HG03571 (cell line): ENCODE data around the gene TMEM190.

Experiments used
- ATAC-seq: cut with Tn5 transposase; IDR thresholded peaks from one replicate; pipeline ENCODE4 v1.9.1; 2021; ENCODE audit not compliant: unreplicated experiment

TMEM190 gene

DNA sequence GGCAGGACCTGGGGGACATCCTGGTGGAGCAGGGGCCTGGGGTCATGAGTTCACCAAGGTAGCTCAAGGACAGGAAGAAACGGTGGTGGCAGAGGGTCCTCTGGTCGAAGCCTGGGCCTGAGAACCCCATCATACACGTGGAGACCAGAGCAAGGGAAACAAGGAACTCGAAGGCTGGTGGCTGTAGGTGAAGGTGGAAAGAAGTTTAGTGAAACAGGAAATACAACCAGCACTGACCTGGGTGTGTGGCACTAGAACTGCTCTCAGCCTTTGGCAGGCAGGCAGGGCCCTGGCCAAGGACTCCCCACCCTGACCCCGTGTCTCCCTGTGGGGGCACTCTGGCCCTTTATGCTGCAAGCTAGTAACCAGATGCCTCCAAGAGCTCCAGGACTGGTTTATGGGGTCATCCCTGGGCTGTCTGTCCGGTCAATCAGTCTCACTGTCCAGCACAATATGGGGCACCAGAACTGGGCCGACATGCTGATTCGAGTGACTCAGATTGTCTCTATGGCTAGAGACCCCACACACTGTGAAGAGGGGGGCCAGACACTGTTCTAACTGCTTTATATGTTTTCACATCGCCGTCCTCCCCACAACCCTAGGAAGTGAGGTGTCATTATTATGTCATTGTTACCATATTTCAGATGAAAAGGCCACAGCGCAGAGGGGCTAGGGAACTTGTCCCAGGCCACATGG, 25.9 kb upstream of the TMEM190 start:
- ATAC-seq: no peak

DNA sequence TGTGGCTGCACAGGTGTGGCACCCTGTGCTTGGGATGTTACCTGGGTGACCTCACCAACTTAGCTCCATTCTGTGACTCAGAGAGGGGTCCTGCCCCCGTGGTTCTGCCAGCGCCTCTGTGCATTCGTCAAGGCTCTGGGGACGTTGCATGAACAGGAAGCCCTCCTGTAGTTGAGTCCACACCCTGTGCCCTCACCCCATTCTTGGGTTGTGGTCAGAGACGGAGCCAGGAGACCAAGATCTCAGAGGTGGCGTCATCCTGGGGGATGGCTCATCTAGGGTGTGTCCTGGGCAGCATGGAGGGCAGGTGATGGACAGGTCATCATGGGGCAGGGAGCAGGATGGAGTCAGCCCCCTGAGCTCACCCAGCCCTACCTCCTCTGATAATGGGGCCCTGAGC, 24.6 kb upstream of the TMEM190 start:
- ATAC-seq: no peak

DNA sequence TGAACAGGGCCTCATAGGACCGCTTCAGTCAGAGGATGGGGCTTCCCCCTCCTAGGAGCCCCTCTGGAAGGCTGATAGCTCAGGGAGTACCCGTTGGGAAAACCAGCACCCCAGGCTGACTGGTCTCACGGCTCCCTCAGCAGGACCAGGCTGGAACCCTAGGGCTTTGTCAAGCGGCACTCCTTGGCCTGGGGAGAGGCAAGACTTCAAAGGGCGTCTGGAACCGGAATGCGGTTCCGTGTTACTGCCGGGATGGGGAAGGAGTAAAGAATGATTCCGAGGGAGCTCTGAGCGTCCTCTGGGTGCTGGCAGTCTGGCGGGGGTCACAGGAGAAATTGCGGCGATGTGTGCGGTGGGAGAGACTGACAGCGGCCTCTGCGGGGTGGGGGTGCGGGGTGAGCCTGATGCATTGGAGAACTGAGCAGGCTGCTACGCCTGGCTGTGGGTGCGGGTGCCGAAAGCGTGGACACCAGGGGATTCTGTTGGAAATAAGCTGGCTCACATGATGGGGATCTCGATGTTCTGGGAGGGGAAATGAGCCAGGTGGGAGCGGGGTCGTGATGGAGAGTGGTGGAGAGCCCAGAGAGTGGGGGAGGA, 24.0 kb upstream of the TMEM190 start:
- ATAC-seq: no peak

DNA sequence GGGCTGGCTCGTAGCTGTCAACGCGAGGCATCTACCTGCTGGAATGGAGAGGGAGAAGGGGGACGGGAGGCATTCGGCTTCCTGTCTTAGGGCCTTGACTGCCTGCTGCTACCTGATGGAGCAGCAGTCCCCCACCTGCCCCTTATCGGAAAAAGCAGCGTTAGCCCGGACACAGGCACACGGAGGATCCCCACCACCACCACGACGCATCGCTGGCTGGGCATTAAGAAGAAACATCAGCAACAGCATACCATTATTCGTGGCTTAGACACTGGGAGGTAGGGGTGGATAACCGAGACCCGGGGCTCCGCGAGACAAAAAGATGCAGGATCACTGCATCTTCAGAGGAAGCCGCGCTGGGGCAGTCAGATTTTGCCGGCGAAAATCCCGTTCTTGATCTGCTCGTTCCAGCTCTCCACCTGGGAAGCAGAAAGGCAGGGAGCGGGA, 23.2 kb upstream of the TMEM190 start:
- ATAC-seq: no peak

DNA sequence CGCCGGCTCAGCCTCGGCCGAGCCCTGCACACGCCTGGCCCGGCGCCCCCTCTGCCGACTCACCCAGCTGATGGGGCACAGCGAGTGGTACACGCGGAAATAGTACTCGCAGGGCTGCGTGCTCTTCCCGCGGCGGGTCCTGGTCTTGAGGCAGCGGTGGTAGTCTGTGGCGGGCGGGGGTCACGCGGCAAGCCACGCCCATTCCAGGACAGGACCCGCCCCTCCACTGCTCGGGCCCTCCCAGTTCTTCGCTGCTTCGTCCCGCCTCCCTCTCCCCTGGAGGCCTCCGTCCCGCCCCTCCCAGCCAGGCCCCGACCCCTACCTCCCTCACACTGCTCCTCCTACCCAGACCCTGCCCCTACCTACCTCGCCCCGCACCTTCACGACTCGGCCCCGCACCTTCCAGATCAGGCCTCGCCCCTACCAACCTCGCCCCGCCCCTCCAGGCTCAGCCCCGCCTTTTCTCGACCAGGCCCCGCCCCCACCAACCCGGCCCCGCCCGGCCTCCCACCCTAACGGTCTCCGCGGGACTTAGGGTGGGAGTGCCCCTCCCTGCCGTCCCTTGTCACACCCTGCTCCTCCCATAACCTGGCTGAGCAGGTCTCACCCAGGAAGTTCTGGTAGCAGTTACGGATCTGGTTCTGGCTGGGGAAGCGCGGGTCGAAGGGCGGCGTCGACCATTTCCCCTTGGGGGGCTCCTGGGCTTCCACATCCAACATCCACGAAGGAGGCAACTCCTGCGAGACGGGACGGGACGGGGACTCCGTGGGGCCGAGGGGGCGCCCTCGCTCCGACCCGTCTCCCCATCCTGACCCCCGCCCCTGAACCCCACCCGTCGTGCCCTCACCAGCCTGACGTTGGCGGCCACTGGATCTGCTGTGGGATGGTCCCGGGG, 22.6 kb upstream of the TMEM190 start:
- ATAC-seq: no peak

DNA sequence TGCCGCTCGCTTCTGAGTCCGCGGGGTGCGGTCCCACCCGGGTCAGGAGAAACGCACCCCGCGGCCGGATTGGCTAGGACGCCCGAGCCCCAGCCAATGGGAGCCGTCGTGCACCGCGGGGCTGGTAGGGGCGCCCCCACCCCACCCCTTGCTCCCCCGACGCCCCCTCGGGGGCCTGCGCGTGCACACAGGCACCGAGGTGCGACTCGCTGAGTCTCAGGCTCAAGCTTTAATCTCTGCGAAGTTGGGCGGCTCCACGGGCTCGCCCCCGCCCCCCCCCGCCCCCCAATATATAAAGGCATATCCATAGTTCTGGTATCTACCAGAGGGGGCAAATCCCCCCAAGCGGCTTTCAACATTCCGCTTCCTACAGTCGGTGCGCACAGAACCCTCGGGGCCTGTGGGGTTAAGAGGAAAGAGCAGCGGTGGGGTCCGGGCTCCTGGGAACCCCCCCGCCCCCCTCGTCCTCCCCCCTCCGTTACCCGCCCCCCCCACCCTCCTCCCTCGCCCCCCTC, 21.9 kb upstream of the TMEM190 start, which contains the start of gene COX6B2:
Gene COX6B2 (minus strand): TSS at position 22 of the 515 bp plus-strand sequence. CDS start 198 bp downstream, outside the sequence.
- no peak for ATAC-seq

DNA sequence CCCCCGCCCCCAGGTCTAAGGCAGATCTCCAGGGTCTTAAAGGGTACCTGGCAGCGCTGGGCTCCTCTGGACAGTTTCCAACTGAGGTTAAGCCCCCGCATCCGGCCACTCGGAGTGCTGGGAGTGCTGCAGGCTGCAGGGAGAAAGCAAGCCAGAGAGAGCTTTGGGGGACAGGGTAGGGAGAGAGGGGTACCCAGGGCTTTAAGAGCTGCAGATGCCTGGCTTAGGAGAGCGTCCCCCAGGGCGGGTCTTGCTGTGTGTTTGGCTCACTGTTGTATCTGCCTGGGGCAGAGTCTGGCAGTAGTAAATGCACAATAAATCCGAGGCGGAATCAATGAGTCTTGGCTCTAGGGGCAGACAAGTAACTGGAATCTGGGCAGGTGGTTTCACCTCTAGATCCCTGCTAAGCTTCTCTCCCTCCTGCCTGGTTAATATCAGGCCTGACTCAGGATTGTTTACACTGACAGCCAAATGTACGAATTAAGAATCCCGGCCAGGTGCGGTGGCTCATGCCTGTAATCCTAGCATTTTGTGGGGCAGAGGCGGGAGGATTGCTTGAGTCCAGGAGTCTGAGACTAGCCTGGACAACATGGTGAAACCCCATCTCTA, 21.3 kb upstream of the TMEM190 start:
- ATAC-seq: no peak

DNA sequence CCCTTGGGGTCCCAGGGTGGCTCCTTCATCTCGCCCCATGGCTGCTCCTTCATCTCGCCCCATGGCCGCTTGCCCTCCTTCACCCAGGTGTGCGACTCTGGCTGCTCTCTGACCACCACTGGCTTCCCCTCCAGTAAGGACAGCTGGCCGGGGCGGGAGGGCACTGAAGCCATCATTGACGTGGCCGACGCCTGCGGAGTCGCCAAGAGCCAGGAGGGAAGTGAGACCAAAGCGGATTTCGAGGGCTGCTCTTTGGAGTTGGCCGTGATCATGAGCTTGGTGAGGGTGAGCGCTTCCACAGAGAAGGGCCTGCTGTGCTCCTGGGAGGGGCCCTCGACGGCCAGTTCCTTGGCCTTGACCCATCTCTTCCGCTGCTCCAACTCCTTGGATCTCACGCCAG, 18.1 kb upstream of the TMEM190 start:
- ATAC-seq: no peak

DNA sequence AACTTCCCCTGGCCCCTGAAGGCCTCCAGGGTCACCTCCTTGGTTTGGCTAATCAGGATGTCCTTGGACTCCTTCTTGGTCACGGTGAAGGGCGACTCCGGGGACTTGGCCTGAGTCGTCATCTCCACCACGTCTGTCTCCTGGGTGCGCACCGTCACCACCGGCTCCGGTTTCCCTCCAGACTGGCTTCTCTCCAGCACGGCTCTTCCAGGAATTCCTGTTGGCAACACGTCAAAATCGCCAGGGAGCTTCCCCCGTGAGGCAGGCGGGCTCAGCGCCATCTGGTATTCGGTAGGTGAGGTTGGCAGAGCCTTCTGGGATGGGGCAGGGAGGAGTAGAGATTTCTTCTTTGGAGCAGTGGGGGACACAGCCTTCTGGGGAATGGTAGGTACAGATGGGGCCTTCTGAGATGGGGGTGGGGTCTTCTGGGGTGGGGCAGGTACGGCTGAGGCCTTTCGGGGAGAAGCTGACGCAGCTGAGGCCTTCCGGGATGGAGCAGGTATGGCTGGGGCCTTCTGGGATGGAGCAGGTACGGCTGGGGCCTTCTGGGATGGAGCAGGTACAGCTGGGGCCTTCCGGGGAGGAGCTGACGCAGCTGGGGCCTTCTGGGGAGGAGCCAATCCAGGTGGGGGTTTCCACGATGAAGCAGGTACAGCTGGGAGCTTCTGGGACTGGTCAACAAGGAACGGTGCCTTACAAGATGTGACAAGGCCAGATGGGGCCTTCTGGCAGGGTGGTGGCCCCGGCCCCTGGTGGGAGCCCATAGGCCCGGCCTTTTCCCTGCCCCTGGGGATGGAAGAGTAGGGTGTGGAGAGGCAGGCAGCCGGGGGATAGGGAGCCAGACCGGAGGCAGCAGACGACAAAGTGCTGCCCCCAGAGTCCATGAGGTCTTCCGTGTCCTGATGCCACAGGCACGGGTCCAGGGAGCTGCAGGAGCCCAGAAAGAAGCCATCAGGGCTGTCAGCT, 17.4 kb upstream of the TMEM190 start:
- ATAC-seq: no peak

DNA sequence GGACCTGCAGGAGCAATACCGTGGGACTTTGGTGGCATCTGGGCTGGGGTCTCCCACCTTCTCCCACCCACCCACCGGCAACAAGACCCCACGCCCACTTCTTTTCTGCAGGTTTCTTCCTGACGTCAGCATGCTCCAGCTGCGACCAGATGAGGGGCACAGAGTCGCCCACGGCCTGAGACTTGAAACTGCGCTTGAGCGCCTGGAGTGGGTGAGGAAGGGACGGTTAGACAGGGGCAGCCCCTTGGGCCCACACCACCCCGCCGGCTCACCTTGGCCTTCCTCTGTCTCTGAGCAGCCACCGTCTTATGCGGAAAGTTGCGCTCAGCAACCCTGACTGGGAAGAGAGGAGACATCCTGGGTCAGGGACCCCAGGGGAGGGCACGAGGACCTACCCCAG, 15.7 kb upstream of the TMEM190 start:
- no peak for ATAC-seq

DNA sequence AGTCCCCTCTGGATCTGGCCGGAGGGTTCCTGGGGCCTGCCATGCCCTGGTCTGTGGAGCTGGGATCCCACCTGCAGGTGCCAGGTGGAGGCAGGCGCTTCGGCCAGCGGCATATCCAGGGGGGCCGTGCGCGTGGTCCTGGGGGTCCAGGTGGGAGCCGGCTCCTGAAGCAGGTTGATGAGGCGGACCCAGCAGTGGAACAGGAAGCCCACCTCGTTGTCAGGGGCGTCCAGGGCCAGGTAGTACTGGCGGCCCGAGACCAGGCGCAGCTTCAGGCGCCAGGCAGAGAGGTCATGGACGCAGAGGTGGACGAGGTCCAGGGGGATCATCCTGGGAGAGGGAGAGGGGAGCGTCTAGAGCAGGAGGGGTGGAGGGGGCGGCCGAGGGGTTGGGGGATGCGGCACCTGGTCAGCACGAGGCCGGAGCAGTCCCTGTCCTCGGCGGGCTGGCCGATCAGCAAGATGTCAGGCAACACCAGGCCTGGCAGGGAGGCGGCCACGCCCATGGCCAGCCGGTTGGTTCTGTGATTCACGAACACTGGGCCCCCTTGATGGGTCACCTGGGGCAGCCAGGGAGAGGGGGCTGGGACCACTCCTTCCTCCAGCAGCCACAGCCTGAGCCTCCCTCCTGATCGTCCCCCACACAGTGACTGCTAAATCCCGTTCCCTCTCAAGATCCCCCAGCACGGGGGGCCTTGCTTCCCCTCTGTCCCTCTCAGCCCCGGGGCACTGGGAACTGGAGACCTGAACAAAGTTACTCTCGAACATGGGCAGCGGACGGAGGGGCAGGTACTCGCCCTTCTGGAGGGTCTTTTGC, 14.2 kb upstream of the TMEM190 start:
- no peak for ATAC-seq

DNA sequence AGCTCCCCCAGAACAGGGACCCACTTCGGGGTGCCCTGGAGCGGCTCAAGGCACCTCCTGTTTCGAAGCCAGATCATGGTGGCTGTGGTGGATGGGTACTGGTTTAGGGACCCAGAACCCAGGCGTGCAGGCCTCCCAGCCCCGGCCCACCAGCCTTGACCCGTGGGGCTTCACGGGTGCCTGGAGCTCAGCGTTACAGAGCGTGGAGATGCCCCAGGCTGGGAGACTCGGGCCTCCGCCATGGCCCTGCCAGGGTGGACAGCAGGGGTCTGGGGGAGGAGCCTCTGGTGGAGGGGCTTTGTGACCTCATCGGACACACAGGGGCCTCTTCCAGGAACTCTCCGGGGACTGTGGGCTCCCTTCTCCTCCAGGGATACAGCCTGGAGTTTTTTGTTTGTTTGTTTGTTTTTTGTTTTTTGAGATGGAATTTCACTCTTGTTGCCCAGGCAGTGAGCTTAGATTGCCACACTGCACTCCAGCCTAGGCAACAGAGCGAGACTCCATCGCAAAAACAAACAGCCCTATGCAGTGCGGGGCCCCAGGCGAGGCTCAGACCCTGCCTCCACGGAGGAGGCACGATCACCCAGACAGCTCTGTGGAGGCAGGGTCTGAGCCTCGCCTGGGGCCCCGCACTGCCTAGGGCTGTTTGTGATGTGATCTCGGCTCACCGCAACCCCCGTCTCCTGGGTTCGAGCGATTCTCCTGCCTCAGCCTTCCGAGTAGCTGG, 13.5 kb upstream of the TMEM190 start, which contains the start of gene GARIN5B:
Gene GARIN5B (minus strand): TSS at position 271 of the 727 bp plus-strand sequence. CDS start 194 bp downstream, at position 77.
- no peak for ATAC-seq

DNA sequence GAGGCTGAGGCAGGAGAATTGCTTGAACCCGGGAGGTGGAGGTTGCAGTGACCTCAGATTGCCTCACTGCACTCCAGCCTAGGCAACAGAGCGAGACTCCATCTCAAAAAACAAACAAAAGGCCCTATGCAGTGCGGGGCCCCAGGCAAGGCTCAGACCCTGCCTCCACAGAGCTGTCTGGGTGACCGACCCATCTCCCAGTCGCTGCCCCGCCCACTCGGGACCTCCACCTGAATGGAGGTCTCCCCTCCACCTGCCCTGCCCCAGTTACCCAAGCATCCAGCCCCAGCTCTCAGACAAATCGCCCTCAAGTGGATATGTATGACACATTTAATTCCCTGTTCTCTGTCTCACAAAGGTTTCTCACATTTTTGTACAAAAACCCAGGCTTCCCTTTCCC, 11.4 kb upstream of the TMEM190 start:
- ATAC-seq: no peak

DNA sequence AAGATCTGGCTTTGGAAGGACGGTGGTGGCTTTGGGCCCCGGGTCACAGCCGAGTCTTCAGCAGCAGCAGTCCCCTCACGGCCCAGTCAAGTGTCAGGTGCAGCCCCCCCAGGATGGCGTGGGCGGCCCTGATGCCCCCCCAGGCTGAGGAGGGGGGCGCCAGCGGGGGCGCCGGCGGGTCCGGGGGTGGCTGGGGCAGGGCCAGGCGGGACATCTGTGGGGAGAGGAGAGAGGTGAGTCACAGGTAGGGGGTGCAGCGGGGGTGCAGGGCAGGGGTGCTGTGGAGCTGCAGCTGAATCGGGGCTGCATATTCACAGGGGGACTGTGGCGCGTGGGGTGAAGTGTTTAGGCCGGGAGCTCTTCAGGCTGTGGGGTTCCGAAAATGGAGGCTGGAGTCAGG, 10.7 kb upstream of the TMEM190 start:
- ATAC-seq: no peak

DNA sequence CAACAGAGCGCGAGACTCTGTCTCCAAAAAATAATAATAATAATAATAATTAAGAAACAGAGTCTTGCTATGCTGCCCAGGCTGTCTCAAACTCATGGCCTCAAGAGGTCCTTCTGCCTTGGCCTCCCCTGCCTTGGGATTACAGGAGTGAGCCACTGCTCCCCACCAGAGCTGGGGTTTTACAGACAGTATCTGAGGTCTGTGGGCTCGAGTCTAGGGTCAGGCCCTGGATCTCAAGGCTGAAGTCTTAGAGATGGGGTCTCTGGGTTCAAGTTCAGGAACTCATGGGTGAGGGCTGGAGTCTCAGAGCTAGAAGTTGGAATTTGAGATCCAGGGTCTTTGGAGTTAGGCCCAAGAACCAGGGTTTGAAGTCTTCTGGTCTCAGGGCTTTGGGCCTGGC, 9.8 kb upstream of the TMEM190 start:
- no peak for ATAC-seq

DNA sequence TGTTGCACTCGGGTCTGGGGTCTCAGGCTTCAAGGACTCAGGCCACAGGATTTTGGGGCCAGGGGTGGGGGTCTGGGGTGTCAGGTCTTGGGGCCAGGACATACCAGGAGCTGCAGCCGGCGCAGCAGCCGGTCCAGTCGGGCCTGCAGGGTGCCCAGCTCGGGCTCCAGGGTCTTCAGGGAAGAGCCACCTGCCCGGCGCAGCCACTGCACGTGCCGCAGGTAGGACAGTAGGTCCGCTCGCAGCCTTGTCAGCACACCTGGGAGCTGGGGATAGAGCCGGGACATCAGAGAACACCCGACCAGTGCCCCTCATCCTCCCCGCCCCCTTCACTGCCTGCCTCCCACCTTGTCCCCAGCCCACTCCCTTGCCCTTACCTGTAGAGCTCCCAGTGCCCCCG, 8.5 kb upstream of the TMEM190 start:
- no peak for ATAC-seq

DNA sequence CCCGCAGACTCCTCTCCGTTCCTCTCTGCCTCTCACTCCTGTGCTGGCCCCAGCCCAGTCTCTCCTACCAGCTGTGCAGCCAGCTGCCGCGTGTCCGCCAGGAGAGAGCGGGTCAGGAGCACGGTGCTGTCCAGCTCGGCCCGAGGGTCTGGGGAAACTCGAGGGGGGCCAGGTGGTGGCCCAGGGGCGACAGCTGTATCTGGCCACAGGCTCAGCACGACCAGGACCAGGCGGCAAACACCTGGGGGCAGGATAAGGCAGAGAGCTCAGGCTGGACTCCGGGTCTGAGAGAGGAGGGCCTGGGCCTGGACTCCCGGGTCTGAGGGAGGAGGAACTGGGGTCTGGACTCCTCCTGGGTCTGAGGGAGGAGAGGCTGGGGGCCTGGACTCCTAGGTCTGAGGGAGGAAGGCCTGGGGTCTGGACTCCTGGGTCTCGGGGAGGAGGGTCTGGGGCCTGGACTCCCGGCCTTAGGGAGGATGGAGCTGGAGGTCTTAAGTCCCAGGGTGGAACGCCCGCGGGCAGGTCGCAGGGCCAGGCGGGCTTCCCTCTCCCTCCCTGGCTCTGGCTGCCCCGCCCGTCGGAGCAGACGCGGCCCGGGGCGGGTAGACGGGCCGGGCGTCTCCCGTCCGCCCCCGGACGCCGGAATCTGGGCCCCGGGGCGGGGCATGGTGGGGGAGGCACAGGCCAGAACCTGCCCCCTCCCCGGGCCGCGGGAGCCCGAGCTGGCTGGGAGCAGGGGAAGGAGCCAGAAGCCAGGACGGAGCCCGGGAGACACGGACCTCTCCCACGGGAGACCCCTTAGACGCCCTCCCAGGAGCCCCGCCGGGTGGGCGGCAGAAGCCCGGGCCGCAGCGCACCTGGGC, 7.7 kb upstream of the TMEM190 start:
- no peak for ATAC-seq
